Naive thymus-derived CD4-positive, alpha-beta T cell (primary cell): Measurements from ENCODE around the gene PSPH. TPM values are rescaled to one million over a fixed set of nuclear protein-coding genes. Genes with fewer than 3 reads are reported as not detected.
"Not testable (repeated sequence)": the region's sequence is repeated elsewhere in the genome, so short reads cannot be mapped to it uniquely, and the experiment has no call there.

Experiments
- ATAC-seq: fragments of 150-1000 bp; cut with Tn5 transposase; 2 replicates; pipeline ENCODE4 v1.10.0; 2021; ENCODE audit warnings: mild to moderate bottlenecking, moderate library complexity
- CTCF ChIA-PET: fragments of 350-600 bp; sonication (Branson Sonifier 250); formaldehyde crosslinking; loops from one replicate; lab custom pipeline; 2021; ENCODE audit warnings: antibody characterized with exemption; lab: Charles Lee
- POLR2A ChIA-PET: fragments of 350-600 bp; sonication (Branson Sonifier 250); formaldehyde crosslinking; loops from one replicate; lab custom pipeline; 2021; ENCODE audit warnings: antibody characterized with exemption, inconsistent platforms; lab: Charles Lee
- DNase-seq, 9 donors: peaks; one replicate each; pipeline versions ENCODE4 v3.0.0 to v3.0.0-alpha.2; 2020 to 2022; ENCODE audit warnings: mixed read lengths in 1 of 9
- H3K27ac ChIP-seq: one replicate; pipeline ENCODE4 v1.7.0; 2013; ENCODE audit warnings: mild to moderate bottlenecking, low read depth, low read length, moderate library complexity
- H3K27me3 ChIP-seq, 2 donors: one replicate each; pipeline ENCODE4 v1.7.0; 2013; ENCODE audit warnings: low read length in 2 of 2, mild to moderate bottlenecking in 2 of 2, moderate library complexity in 2 of 2; ENCODE audit not compliant: control insufficient read depth in 2 of 2, insufficient read depth in 2 of 2
- H3K36me3 ChIP-seq, 3 experiments: 1 replicate in 2 of 3; 2 replicates in 1 of 3; pipeline ENCODE4 v1.7.0; 2013; ENCODE audit warnings: low read length in 3 of 3, mild to moderate bottlenecking in 3 of 3, moderate library complexity in 1 of 3; ENCODE audit not compliant: insufficient read depth in 3 of 3, control insufficient read depth in 2 of 3
- H3K4me1 ChIP-seq, 2 donors: one replicate each; pipeline ENCODE4 v1.7.0; 2013; ENCODE audit warnings: low read length in 2 of 2, mild to moderate bottlenecking in 2 of 2, moderate library complexity in 1 of 2; ENCODE audit not compliant: control insufficient read depth in 2 of 2, insufficient read depth in 2 of 2
- H3K4me3 ChIP-seq: 2 replicates; pipeline ENCODE4 v1.7.0; 2013; ENCODE audit warnings: mild to moderate bottlenecking, low read length
- H3K9me3 ChIP-seq, 3 experiments: 1 replicate in 2 of 3; 2 replicates in 1 of 3; pipeline ENCODE4 v1.7.0; 2013; ENCODE audit warnings: low read length in 3 of 3; ENCODE audit not compliant: control insufficient read depth in 2 of 3
- H3K27ac Mint-ChIP-seq, 9 donors: one replicate each; pipeline ENCODE4 v1.8.0; 2020 to 2022; ENCODE audit warnings: mixed read lengths in 9 of 9, mild to moderate bottlenecking in 8 of 9, moderate library complexity in 5 of 9, inconsistent platforms in 2 of 9
- H3K27me3 Mint-ChIP-seq, 5 donors: one replicate each; pipeline ENCODE4 v1.8.0; 2021 to 2022; ENCODE audit warnings: mixed read lengths in 5 of 5, mild to moderate bottlenecking in 1 of 5
- H3K36me3 Mint-ChIP-seq, 5 donors: one replicate each; pipeline ENCODE4 v1.8.0; 2020 to 2022; ENCODE audit warnings: mixed read lengths in 5 of 5, mild to moderate bottlenecking in 3 of 5, inconsistent platforms in 1 of 5
- H3K4me1 Mint-ChIP-seq, 7 donors: one replicate each; pipeline ENCODE4 v1.8.0; 2020 to 2022; ENCODE audit warnings: mixed read lengths in 7 of 7, mild to moderate bottlenecking in 3 of 7, inconsistent platforms in 1 of 7
- H3K4me3 Mint-ChIP-seq, 10 donors: one replicate each; pipeline ENCODE4 v1.8.0; 2020 to 2022; ENCODE audit warnings: mild to moderate bottlenecking in 10 of 10, mixed read lengths in 10 of 10, moderate library complexity in 6 of 10, inconsistent platforms in 2 of 10
- H3K9me3 Mint-ChIP-seq, 11 donors: one replicate each; pipeline ENCODE4 v1.8.0; 2020 to 2022; ENCODE audit warnings: mixed read lengths in 11 of 11, mild to moderate bottlenecking in 4 of 11, inconsistent platforms in 1 of 11, moderate library complexity in 1 of 11
- intact Hi-C, 2 donors: fragments of 100-400 bp; cut with micrococcal nuclease; formaldehyde crosslinking; loops; one replicate each; pipeline ENCODE4 v1.15.1; 2023
- polyA plus RNA-seq, 2 donors: library from polyadenylated mRNA; unstranded; fragments of 300-500 nt; fragmentation: Illumina TruSeq; gene quantifications; one replicate each; pipeline ENCODE4 v1.2.3, GENCODE V29; 2021
- total RNA-seq, 6 experiments: library from RNA in 5 of 6; stranded (reverse) in 5 of 6; gene quantifications; 1 replicate in 5 of 6; 2 replicates in 1 of 6; pipeline ENCODE4 v1.2.3 and lab custom pipeline; 2021 to 2026

Gene PSPH
- total and polyA plus RNA-seq, 7 experiments from 2014 or later = 3.5 to 10.4 (median 6.5) TPM

DNA sequence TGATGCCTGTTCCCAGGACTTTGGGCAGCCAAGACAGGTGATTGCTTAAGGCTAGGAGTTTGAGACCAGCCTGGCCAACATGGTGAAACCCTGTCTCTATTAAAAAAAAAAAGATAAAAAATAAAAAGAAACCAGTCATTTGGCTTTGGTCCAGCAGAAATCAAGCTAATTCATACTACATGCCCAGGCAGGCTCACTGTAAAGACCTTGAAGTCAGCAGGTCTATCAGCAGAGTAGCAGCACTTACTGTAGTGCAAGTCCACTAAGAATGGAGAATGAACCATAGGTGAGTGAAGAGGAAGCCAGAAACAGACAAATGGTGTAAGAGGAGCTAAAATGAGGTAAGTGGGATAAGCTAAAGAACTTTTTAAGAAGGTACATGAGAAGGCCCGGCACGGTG, 24.7 kb downstream of the PSPH start:
- Histone ChIP-seq H3K4me3 (no peak overlapping the region), H3K27ac (no peak overlapping the region), H3K9me3 (no peaks in the 10 kb centered on the region), H3K4me1 (no peaks in the 10 kb centered on the region), H3K27me3 (no peaks in the 10 kb centered on the region), H3K36me3 (no peaks in the 10 kb centered on the region)
- no peaks in the 10 kb centered on the region for H3K27me3 Mint-ChIP-seq
- peaks cover 0 to 5% (median under 1%) of the 10 kb centered on the region in 7 donors for H3K4me1 Mint-ChIP-seq
- no peak overlapping the region for H3K27ac Mint-ChIP-seq
- intact Hi-C loops = no loop called here
- ChIA-PET POLR2A (no interaction called here), CTCF (no interaction called here)
- no peaks in the 10 kb centered on the region for H3K9me3 Mint-ChIP-seq
- no peak overlapping the region for H3K4me3 Mint-ChIP-seq
- peaks cover 0 to 9% (median 7%) of the 10 kb centered on the region in 5 donors for H3K36me3 Mint-ChIP-seq
- DNase-seq = no peak
- ATAC-seq = no peak

DNA sequence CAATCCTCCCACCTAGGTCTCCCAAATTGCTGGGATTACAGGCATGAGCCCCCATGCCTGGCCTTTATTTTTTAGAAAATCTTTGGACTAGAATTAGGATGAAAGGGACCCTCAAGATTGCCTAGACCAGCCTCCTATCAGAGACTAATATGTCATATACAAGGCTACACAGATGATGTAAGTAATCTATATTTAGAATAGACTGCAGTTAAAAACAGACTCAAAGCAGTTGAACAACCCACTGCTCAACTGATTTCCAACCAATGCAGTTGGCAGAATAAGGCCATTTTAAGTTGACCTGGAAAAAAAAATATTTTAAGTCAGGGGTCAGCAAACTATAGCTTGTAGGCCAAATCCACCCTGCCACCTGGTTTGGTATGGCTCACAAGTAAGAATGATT, 27.7 kb downstream of the PSPH start:
- H3K4me3 ChIP-seq = no peak overlapping the region
- Mint-ChIP-seq H3K27ac (no peak overlapping the region), H3K4me1 (peaks cover 0 to 2% (median 0%) of the 10 kb centered on the region in 7 donors), H3K27me3 (no peaks in the 10 kb centered on the region), H3K36me3 (peaks cover 0 to 20% (median 8%) of the 10 kb centered on the region in 5 donors), H3K4me3 (no peak overlapping the region), H3K9me3 (no peaks in the 10 kb centered on the region)
- H3K27ac ChIP-seq = no peak overlapping the region
- no peaks in the 10 kb centered on the region for H3K4me1 ChIP-seq
- intact Hi-C loops = no loop called here
- ATAC-seq = no peak
- H3K27me3 ChIP-seq = no peaks in the 10 kb centered on the region
- H3K36me3 ChIP-seq = peaks cover 0 to 5% (median 0%) of the 10 kb centered on the region in 3 experiments
- H3K9me3 ChIP-seq = no peaks in the 10 kb centered on the region
- DNase-seq = no peak
- ChIA-PET POLR2A (no interaction called here), CTCF (no interaction called here)

DNA sequence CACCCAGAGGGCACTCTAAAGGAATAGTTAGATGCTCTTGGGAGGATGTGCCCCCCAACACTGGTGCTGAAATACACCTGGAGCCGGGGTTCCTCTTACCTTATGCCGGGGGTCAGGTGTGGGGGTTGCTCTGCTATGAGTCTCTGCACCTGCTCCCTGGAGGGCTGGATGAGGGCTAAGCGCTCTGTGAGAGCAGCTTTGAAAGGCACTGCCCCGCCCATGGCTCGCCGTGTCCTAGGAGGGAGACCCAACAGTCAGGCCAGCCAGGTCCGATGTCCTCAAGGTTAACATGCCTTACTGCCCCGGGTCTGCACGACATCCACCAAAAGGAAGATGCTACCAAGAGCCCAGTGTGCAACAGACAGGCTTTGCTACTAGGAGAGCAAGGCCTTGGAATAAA, 31.7 kb downstream of the PSPH start:
- Histone ChIP-seq H3K27me3 (no peaks in the 10 kb centered on the region), H3K4me3 (no peak overlapping the region), H3K36me3 (peaks cover 0 to 5% (median 0%) of the 10 kb centered on the region in 3 experiments), H3K9me3 (no peaks in the 10 kb centered on the region), H3K4me1 (no peaks in the 10 kb centered on the region), H3K27ac (no peak overlapping the region)
- ChIA-PET CTCF (no interaction called here), POLR2A (no interaction called here)
- no peak overlapping the region for H3K27ac Mint-ChIP-seq
- no peaks in the 10 kb centered on the region for H3K4me1 Mint-ChIP-seq
- H3K9me3 Mint-ChIP-seq = no peaks in the 10 kb centered on the region
- H3K27me3 Mint-ChIP-seq = no peaks in the 10 kb centered on the region
- intact Hi-C loops = no loop called here
- DNase-seq (no peak), ATAC-seq (no peak)
- H3K4me3 Mint-ChIP-seq = no peak overlapping the region
- H3K36me3 Mint-ChIP-seq = peaks cover 0 to 16% (median 5%) of the 10 kb centered on the region in 5 donors

DNA sequence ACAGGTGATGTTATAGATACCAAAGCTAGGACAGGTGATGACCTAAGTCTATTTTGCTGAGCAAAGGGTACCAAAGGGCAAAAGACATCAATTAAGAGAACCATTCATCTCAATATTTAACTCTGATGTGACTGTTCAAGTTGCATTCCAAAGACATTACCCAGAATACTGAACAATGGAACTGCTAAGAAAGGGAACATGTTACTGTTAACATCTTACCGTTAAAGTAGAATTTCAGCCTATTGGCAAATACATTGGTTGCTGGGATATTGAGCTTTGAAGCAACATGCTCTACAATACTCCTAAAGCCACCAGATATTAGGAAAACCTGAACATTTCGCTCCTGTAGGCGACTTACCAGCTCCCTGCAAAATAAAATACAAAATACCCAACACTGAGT, 34.2 kb downstream of the PSPH start:
- H3K4me3 ChIP-seq, H3K4me1 ChIP-seq, ATAC-seq, H3K9me3 ChIP-seq, DNase-seq, H3K27ac Mint-ChIP-seq, CTCF ChIA-PET, H3K9me3 Mint-ChIP-seq, H3K36me3 ChIP-seq, H3K4me1 Mint-ChIP-seq, H3K27ac ChIP-seq, intact Hi-C loops, H3K4me3 Mint-ChIP-seq, H3K27me3 ChIP-seq, POLR2A ChIA-PET, H3K27me3 Mint-ChIP-seq: not testable (repeated sequence)
- H3K36me3 Mint-ChIP-seq = peaks cover 0 to 16% (median 5%) of the 10 kb centered on the region in 5 donors

DNA sequence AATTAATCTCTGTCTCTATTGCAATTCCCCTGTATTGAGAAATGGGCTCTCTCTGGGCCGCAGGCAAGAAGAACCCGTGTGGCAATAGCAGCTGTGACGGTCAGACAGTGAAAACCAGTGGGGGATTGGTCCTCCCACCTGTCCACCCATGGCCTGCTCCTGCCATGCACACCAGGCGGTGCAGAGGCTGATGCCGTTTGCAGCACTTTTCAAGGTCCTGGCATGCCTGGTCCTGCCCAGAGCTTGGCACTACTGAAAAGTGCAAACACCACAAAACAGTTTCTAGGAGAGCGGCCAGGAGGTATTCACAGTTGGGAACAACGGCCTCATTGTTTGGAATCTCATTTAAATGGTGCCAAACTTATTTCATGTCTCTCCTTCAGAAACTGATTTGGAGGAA, 41.5 kb downstream of the PSPH start:
- H3K9me3 ChIP-seq = no peaks in the 10 kb centered on the region
- no peak overlapping the region for H3K27ac ChIP-seq
- intact Hi-C loops = loop anchor here in 1 of 2 donors (5.0 kb wide), 1 partner anchor 367 kb away; no protein-coding TSS in a partner anchor
- no peaks in the 10 kb centered on the region for H3K4me1 ChIP-seq
- POLR2A ChIA-PET = no interaction called here
- peaks cover 0 to 3% (median 0%) of the 10 kb centered on the region in 7 donors for H3K4me1 Mint-ChIP-seq
- ATAC-seq (no peak), DNase-seq (no peak)
- no peaks in the 10 kb centered on the region for H3K27me3 ChIP-seq
- H3K27me3 Mint-ChIP-seq = no peaks in the 10 kb centered on the region
- H3K36me3 ChIP-seq = no peaks in the 10 kb centered on the region
- no peaks in the 10 kb centered on the region for H3K9me3 Mint-ChIP-seq
- H3K4me3 Mint-ChIP-seq = no peak overlapping the region
- no peak overlapping the region for H3K4me3 ChIP-seq
- CTCF ChIA-PET = no interaction called here
- H3K27ac Mint-ChIP-seq = no peak overlapping the region
- no peaks in the 10 kb centered on the region for H3K36me3 Mint-ChIP-seq

DNA sequence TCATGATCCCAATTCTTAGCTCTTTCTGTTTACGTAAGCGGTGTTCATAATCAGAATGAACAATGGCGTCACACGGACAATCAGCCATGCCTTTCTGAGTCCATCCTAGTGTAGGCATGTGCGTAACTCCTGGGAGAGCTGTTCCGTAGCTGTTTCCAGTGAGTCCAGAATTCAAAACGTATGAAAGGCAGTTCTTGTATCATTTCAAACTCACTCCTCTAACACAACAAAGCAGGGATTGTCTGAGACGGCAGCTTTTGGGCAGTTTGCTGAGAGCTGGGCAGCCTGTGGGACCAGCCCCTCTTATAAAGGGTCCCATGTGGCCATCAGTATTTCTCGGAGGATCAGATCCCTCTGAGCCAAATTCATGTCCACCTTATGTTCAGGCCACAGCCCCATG, 43.4 kb downstream of the PSPH start:
- POLR2A ChIA-PET = no interaction called here
- intact Hi-C loops = loop anchor here in 1 of 2 donors (5.0 kb wide), 1 partner anchor 366 kb away; no protein-coding TSS in a partner anchor

DNA sequence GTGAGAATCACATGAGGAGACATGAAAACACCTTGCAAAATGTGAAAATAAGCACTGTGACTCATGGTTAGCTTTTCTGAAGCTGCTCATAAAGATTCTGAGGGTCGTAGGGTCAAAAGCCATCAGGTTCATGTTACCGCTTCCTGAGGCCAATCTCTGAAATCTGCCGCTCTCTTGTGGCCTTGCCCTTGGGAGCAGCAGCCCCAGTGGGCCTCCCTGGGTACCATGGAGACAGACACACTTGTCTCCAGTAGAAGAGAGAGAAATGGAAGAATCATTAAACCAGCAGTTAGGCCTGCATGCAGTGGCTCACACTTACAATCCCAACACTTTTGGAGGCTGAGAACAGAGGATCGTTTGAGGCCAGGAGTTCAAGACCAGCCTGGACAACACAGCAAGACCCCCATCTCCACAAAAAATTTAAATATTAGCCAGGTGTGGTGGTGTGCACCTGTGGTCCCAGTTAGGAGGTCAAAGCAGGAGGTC, 44.0 kb downstream of the PSPH start:
- no peaks in the 10 kb centered on the region for H3K9me3 Mint-ChIP-seq
- no peak overlapping the region for H3K4me3 Mint-ChIP-seq
- H3K4me1 Mint-ChIP-seq = peaks cover 0 to 3% (median 0%) of the 10 kb centered on the region in 7 donors
- intact Hi-C loops = loop anchor here in 1 of 2 donors (5.0 kb wide), 1 partner anchor 365 kb away; no protein-coding TSS in a partner anchor
- Histone ChIP-seq H3K4me1 (no peaks in the 10 kb centered on the region), H3K27ac (no peak overlapping the region), H3K9me3 (no peaks in the 10 kb centered on the region), H3K36me3 (no peaks in the 10 kb centered on the region), H3K4me3 (no peak overlapping the region), H3K27me3 (no peaks in the 10 kb centered on the region)
- ChIA-PET CTCF (interaction anchor here (1.1 to 6.7 kb wide), 2 partner anchors 66 to 96 kb away, joined by 3 to 44 read pairs; no protein-coding TSS in a partner anchor), POLR2A (no interaction called here)
- H3K27ac Mint-ChIP-seq = peak overlapping the region in 1 of 9 donors; percentile 46
- ATAC-seq = no peak
- H3K27me3 Mint-ChIP-seq = no peaks in the 10 kb centered on the region
- H3K36me3 Mint-ChIP-seq = no peaks in the 10 kb centered on the region
- no peak for DNase-seq

More for the DNA sequence above, 43.4 kb downstream of the PSPH start:
- DNase-seq (no peak), ATAC-seq (no peak)
- no peaks in the 10 kb centered on the region for H3K9me3 Mint-ChIP-seq
- H3K27ac ChIP-seq = no peak overlapping the region
- no peaks in the 10 kb centered on the region for H3K36me3 Mint-ChIP-seq
- H3K36me3 ChIP-seq = no peaks in the 10 kb centered on the region
- no peak overlapping the region for H3K4me3 Mint-ChIP-seq
- CTCF ChIA-PET = interaction anchor here (0.6 to 6.7 kb wide), 3 partner anchors 18 to 377 kb away, joined by 3 to 44 read pairs (median 5); no protein-coding TSS in a partner anchor
- H3K27ac Mint-ChIP-seq = peak overlapping the region in 1 of 9 donors; percentile 64
- H3K27me3 ChIP-seq = no peaks in the 10 kb centered on the region
- H3K4me1 ChIP-seq = no peaks in the 10 kb centered on the region
- H3K9me3 ChIP-seq = no peaks in the 10 kb centered on the region
- peaks cover 0 to 3% (median 0%) of the 10 kb centered on the region in 7 donors for H3K4me1 Mint-ChIP-seq
- no peak overlapping the region for H3K4me3 ChIP-seq
- H3K27me3 Mint-ChIP-seq = no peaks in the 10 kb centered on the region
